SHP77 (cell line): ENCODE data around the gene COLQ.
A peak's percentile ranks its signal among the peaks of the same experiment; 100 is the strongest.

ENCODE experiments used
- DNase-seq, 2 experiments: peaks; one replicate each; lab custom pipeline; 2025; lab: John Stamatoyannopoulos, UW

Gene COLQ

DNA sequence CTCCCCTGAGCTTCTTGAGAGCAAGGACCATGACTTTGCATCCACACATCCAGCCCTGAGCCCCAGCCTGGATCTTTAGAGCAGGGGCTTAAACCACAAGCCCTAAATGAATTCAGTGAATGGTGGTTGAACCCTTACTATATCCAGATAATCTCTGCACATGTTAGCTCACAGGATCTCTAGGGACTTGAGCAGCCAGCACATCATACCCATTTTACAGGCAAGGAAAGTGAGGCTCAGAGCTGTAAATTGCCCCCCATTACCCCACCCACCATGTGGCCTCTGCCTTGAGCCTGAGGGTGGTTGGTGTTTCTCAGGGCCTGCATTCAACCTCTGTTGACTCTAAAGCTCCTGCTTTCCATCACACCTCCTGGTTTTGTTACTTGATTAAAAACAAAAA, 66.5 kb downstream of the COLQ start:
- DNase-seq = no peak

DNA sequence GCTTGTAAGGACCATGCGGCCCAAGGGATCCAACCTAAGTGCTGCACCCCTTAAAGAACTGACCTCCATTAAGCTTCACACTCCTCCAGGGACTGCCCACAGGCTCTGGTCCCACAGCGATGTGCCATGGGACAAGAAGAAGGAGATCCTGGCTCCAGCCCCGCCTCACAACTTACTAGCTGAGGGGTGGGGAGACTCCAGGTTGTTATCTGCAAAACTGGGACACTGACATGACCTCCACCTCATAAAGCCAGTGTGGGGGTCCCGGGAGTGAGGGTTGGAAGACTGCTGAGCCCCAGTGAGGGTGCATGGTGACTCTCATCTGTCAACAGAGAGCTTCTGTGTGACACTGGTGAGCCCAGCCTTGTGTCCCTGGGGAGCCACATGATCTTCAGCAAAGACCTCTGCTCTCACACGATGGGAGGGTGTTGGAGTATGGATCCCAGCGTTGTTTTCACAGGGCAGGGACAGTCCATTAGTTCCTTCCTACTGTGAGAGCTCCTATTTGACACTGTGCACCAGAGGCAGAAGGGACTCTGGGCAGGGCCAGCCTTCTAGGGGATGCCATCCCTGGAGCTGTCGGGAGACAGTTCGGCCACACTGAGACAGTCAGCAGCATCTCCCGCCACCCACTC, 67.4 kb downstream of the COLQ start:
- no peak for DNase-seq

DNA sequence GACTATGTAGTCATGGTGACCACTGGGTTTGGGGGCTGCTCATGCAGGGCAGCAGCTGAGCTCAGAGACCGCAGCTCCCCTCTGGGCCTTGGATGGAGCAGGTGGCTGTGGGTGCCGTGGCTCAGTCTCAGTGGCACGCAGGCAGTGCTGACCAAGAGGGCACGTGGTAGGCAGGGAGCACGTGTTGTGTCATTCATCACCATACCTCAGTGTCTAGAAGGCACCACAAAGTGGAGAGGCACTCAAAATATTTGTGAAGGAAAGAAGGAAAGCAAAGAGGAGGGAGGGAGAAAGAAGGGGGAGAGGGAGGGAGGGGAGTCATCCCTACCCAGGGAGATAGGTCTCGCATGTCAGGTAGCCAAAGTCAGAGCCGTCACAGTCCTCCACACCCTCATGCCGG, 68.0 kb downstream of the COLQ start:
- DNase-seq = no peak

DNA sequence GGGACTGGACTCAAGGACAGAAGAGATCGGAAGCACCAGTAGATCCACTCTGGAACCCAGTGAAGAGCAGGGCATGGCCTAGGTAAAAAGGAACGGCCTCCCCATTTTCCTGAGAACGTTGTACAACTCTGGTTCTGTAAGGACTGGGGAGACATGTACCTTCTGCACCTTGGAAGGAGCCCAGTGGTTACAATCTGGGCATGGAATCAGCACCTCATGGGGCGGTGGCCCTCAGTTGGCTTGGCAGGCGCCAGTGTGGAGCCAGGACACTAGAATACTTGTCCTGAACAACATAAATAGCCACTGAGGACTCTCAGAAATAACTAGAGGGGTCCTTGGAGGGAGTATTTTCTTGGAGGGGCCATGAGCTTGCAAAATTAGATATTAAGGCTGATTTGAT, 68.5 kb downstream of the COLQ start:
- no peak for DNase-seq

DNA sequence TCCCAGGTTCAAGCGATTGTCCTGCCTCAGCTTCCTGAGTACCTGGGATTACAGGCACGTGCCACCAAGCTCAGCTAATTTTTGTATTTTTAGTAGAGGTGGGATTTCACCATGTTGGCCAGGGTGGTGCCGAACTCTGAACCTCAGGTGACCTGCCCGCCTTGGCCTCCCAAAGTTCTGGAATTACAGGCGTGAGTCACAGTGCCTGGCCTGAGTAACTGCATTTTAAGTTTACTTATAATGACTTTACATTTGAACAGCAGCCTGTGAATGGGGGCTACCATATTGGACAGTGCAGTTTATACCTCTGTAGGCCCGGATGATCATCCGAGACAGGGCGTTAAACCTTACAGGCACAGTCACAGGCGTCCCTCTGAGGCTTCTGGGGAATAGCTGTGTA, 69.3 kb downstream of the COLQ start:
- DNase-seq = no peak

DNA sequence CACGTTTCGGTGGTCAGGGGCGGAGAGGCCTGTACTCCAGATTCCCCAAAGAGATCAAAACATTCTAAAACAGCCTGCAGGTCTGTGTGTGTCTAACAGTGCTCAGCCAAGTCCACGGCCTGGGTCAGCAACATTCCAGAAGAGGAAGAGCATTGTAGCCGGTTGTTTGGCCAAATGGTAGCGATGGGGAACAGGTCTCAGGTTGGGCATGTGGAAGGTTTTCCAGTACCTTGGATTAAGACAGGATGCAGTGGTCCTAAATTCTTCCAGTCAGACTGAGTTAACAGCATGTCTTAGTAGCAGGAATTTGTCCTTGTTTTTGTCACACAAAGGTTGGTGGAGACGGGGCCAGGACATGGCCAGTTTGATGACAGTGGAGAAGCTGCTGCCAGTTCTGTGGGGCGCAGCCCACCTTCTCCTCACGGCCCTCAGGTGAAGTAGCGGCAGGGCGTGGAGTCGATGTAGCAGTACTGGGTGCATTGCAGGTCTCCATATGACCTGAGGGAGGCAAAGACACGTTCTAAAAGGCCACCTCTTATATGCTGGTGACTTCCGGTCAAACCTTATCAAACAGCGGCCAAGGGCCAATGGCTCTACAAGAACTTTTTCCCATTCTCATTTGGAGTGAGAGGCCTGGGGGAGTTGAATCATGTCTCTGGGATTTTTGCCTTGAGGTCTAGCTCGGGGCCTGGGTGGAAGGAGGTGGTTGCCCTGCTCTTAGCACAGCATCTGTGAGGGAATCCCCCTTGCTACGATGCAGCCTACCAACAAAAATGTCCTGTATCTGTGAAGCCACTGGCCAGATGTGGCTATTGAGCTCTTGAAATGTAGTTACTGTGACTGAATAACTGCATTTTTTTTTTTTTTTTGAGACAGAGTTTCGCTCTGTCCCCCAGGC, 70.0 kb downstream of the COLQ start:
- no peak for DNase-seq

DNA sequence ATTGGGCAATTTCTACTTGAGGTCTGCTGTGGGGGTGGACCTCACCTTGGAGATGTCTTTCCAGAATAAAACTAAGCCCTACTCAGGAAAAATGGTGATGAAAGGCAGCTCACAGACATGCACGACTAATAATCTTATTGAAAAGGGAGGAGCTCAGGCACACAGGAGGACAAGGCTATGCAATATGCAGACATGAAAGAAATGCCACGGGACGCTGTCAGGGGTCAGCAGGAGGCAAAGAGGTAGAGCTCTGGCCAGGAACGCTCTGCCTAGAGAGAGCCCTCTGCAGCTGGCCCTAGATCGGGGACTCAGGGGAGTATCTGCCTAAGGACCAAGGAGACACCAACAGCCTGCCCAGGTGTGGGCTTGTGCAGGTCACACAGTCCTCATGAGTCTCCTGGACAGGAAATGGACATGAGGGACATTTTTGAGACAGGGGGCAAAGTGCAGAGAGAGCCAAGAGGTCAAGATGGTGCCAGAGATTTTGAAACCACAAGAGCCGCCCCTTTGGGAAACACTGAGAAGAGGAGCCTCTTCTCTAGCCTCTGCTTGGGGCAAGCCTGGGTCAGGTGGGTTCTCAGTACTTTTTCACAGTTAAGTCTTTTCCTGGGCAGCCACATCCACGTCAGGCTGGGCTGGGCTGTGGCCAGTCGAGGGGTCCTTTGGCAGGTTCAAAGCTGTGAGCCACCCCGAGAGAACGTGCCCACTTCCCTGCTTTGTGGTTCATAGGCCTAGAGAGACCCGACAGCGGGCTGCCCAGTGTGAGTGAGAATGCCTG, 70.9 kb downstream of the COLQ start:
- DNase-seq = no peak

DNA sequence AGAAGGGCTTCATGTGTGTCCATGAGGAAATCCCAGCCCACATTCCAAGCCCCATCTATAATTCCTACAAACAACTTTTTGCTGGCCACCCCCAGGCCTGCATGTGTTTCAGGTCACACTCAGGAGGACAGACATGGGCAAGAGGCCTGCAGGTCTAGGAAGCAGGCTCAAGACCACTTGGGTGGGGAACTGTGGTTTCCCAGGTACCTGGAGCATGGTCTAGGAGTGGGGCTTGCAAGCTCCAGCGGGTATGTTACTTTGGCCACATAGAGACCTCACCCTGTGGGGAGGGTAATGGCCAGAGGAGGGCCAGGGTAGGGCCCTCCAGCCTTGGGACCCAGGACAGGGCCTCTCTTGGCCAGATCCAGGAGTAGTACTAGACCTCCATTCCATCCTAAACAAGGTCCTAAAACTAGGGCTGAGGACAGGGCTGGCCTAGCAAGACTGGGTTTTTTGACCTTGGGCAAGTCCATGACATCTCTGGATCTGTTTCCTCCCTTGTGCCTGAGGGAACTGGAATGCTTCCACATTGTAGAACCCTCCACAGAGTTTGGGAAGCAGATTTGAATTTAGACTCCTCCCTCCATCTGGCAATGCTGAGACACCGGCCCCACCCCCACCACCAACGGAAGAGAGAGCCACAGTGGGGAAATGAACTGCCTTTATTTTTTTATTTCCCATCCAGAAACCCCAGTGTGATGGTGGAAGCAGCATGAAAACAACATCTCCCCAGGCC, 71.8 kb downstream of the COLQ start:
- no peak for DNase-seq

DNA sequence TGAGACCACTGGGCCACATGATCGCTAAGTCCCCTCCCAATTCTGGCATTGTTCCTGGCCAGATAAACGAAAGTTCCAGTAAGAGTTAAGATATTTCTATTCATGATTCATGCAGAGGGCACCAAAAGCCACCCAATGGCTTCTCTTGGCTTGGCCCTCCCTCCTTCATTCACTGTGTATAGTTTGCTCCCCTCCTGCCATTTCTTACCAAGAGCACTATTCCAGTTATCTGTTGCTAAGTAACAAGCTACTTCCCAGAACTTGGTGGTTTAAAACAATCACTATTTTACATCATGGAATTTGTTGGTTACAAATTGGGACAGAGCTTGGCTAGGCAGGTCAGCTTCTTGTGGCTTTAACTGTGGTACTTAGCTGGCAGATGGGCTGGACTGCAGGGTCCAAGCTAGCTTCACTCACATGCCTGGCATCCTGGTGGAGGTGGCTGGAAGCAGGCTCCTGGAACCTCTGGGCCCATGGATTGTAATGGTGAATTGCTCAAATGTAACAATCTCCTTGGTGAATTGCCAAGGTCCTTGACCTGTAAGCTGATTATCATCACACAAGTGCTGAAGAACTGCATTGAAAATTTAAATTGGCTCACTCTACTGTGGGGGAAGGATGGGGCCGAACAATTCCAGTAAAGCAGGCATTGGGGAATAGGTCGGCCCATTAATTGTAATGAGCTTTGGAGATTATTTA, 77.5 kb downstream of the COLQ start:
- DNase-seq = no peak

DNA sequence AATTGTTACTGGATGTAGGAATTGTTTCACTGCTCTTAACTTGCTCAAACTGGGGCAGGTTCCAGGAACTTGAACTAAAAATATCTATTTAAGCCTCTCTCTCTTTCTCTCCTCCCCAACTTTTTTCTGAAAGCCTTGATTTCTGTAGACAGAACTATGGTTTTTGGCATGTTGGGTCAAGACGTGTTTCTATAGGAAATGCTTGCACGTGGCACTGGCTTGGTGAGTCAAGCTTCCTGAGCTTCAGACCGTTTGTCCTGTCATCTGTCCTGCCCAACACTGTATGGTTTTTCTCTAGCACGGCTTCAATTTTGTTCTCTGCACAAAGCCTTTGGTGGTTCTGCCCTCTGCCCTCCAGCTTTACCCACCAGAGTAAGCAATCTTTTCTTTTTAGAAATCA, 80.6 kb downstream of the COLQ start:
- no peak for DNase-seq

DNA sequence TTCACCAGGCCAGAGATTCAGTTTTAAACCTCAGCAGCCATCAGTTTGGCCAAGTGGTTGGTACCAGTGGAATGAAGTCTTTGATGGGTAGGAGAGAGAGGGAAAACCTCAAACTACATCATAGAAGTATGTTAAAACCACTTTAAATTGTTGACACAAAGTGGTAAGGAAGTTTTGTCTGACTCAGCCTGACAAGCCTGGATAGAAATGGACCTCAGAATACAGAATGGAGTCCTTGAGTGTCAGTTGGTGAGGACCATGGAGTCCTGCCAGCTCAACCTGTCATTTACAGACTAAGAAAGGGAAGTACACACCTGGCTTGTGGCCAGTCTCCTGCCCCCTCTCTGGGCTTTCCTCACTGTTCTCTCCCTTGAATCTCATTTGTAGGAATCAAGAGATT, 82.0 kb downstream of the COLQ start:
- no peak for DNase-seq

DNA sequence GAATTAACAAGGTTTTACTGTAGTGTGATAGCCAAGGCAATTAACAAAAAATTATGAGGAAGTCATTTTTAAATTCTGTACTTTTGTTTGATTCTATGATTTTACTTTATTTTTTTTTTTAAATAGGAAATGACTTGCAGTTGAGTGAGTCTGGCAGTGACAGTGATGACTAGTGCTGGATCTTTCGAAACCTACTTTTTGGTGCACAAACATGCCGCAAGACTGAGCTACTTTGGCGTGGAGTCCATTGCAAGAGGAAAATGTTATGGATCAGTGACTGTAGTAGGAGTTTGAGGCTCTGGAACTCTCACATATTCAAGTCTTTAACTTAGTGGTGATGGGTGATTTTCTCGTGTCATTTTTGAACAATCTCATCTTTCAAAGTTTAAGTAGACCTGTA, 82.5 kb downstream of the COLQ start:
- DNase-seq = no peak

DNA sequence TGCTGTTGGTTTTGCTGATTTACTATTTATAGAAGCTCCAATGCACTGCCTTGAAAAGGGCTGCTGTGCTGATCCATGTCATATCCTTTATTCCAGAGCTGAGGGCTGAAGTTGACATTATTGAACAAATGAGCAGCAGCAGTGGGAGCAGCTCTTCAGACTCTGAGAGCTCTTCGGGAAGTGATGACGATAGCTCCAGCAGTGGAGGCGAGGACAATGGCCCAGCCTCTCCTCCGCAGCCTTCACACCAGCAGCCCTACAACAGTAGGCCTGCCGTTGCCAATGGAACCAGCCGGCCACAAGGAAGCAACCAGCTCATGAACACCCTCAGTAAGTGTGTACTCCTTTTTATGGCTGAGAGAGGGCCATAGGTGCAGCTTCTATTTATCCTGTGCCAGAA, 85.3 kb downstream of the COLQ start:
- no peak for DNase-seq

DNA sequence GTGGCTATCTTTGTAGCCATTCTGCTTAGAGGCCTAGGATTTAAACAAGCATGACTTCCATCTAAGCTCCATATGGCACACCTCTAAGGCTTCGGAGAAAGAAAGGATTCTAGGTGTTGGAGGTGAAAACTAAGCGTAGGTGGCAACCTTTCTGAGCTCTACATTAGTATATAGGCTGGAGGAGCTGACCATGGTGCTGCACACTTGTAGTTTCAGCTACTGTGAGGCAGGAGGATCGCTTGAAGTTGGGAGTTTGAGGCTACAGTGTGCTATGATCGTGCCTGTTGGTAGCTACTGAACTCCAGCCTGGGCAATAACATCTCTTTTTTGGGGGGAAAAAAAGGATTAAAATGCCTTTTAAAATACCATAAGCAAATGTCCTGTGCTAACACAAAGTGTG, 86.8 kb downstream of the COLQ start:
- no peak for DNase-seq

DNA sequence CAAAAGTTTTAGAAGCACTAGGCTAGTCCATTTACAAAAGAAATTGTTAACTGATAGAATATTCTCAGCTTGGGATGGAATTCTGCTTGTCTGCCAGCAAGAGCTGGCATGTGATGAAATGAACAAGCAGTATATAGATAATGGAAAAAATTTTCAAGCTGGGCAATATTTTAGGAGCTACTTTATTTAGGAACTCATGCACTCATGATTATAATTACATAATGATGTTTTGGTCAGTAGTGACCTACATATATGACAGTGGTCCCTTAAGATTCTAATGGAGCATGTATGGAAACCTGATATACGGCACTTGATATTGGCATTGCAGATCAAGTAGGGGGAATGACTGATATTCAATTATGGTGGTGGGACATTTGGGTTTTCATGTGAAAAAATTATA, 88.0 kb downstream of the COLQ start:
- no peak for DNase-seq

DNA sequence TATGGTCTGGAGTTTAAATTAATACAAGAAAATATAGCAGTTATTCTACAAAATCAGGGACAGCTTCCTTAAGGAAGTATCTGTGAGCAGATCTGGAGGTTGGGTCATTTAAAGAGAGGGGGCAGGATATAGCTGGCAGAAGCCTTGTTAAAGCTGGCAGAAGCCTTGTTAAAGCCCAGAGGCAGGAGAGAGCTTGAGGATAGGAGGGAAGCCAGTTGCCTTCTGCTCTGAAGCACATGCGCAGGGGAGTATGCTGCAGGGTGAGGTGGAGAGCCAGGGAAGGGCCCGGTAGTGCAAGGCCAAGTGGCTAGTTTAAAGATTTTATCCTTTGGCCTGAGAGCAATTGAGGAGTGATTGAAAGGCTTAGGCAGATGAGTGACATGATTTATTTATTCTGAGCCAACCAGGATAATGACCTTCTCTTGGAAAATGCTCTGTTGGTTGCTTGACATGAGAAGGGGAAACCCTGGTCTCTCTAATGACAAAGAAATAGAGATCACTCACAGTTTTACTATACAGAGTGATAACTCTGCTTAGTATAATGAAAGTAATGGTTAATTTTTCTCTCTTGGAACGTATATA, 90.2 kb downstream of the COLQ start:
- DNase-seq = no peak

DNA sequence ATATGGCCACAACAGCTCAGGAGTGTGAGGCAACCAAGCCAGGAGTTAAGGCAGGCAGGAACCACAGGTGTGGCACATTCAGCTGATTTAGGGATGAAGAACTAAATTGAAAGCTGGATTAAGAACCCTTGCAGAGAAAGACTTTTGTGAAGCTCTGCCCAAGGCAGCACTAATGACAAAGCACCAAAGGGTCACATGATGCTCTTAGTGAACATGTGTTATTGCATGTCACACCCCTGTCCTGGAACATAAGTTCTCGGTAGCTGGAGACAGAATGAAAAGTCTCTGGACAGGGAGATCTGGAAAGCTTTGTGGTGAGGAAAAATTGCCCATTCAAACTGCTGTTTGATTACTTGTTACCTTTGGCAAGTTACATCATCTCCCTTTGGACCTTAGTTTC, 90.9 kb downstream of the COLQ start:
- DNase-seq = no peak

DNA sequence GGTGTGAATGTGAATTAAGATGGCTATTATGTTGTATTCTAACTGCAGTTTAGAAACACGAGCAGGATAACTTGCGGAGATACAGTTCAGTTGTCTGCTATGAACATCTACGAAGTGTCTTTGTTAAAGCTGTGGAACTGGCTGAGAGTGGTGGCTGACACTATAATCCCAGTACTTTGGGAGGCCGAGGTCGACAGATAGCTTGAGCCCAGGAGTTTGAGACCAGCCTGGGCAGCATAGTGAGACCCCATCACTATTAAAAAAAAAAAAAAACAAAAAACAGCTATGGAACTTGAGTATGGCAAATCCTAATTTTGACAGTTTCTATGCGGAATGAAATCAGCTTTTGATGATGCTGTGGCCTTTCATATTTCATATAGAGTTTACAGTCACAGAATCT, 92.4 kb downstream of the COLQ start:
- DNase-seq = no peak

DNA sequence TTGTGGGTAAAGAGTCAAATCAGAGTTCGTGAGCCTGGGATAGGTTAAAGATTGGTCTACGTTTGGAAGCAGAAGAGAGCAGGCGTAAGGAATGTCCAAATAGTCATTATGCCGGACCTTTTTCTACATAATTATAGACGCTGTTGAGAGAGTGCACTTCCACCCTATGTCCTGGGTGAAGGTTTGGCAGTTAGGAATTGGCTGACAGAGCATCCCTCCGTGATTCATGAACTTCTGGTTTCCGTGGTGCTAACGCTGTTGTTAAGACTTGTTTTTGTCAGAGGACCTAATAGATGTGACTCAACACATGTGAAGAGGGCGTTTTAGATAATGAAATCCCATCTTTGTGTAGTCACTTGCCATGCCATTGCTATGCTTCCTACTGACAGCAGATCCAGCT, 93.0 kb downstream of the COLQ start:
- DNase-seq = no peak

DNA sequence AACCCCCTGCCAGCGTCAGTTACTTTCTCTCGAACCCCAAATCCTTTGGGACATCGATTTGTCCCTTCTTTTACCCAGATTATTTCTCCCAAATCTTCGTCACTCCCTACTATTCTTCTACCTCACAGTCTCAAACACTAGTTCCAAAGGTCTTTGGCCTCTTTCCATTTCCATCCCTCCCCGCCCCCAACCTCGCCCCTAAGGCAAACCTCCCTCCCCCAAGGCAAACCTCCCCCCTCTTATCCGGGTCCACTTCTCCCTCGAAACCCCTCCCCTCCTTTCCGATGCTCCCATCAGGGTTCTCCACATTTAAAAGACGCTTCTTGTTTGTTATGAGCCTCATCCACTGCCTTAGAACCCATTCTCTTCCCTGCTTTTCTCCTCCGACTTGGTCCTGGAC, 93.5 kb downstream of the COLQ start:
- DNase-seq = no peak

DNA sequence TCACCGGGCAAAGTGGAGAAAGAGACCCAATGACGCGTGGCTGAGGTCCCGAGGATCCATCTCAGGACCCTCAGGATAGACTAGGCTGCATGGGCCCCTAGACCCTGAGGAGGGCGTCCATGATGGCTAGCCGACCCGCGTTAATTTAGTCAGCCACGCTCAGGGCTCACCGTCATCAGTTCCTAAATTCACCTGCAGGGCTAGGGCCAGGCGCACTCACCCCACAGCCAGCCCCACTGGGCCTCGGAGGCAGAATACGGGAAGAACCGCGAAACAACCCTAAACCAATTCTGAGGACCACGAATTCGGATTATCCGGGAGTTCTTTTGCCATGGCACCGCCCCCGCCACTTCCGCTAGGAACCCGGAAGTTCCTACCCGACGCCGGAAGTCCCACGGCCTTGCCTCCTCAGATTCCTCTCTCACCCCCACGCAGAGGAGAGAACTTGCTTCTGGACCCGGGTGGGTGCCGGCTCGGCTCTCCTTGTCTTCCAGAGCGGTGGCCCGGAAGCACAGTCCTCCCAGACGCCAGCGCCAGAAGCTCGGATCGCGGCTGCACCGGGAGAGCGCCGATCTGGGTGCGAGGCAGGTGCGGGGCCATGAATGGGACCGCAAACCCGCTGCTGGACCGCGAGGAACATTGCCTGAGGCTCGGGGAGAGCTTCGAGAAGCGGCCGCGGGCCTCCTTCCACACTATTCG, 94.2 kb downstream of the COLQ start, which contains the start of the genes EAF1 and METTL6:
Gene EAF1 (plus strand): TSS at position 417 of the 699 bp plus-strand sequence. CDS start 182 bp downstream, at position 599.
Gene METTL6 (minus strand): TSS at position 363 of the 699 bp plus-strand sequence. CDS start 1,033 bp downstream, outside the sequence.
- peak; percentile 70 to 80 for DNase-seq
